Fibroblast of the aortic adventitia (primary cell): ENCODE data around the gene SH3GL3. TPM values are rescaled to one million over a fixed set of nuclear protein-coding genes. Genes with fewer than 3 reads are reported as not detected.

ENCODE experiments used
- DNase-seq: peaks from one replicate; pipeline ENCODE4 v3.0.0-alpha.2; 2010; ENCODE audit warnings: low read depth
- H3K4me3 ChIP-seq: 2 replicates; pipeline ENCODE4 v1.5.1; 2011; ENCODE audit warnings: low read depth, mild to moderate bottlenecking, control low read depth, low read length, moderate library complexity
- CTCF ChIP-seq: IDR thresholded peaks from 2 replicates; pipeline ENCODE4 v1.5.1; 2011; ENCODE audit warnings: mild to moderate bottlenecking, low read length, control low read depth, inconsistent platforms; ENCODE audit not compliant: insufficient read depth
- total RNA-seq: library from RNA; depleted of rRNA; stranded (reverse); fragments of >200 nt; gene quantifications from 2 replicates; pipeline ENCODE4 v1.2.3, GENCODE V29; 2012; ENCODE audit warnings: low replicate concordance

SH3GL3 gene
- total RNA-seq, 1 donor, result 0.09 TPM

GRCh38 chr15:83422541-83422940, 24.6 kb upstream of the SH3GL3 start:
- no peak for DNase-seq
- H3K4me3 ChIP-seq, result no peak overlapping the region
- no peak for TF ChIP-seq CTCF

- TF ChIP-seq CTCF, result no peak
- DNase-seq, result no peak
- H3K4me3 ChIP-seq, result no peak overlapping the region
Measured at GRCh38 chr15:83424101-83424500, 23.0 kb upstream of the SH3GL3 start.

- TF ChIP-seq CTCF, result no peak
- no peak for DNase-seq
- no peak overlapping the region for H3K4me3 ChIP-seq
Measured at GRCh38 chr15:83430441-83430840, 16.7 kb upstream of the SH3GL3 start.

- no peak overlapping the region for H3K4me3 ChIP-seq
- DNase-seq, result no peak
- no peak for TF ChIP-seq CTCF
Measured at GRCh38 chr15:83431521-83431920, 15.6 kb upstream of the SH3GL3 start.

- TF ChIP-seq CTCF, result no peak
- no peak overlapping the region for H3K4me3 ChIP-seq
- DNase-seq, result no peak
Measured at GRCh38 chr15:83435202-83435601, 11.9 kb upstream of the SH3GL3 start.

- no peak for TF ChIP-seq CTCF
- DNase-seq, result no peak
- no peak overlapping the region for H3K4me3 ChIP-seq
Measured at GRCh38 chr15:83435782-83436181, 11.4 kb upstream of the SH3GL3 start.

- no peak overlapping the region for H3K4me3 ChIP-seq
- peak; percentile 67 for DNase-seq
- TF ChIP-seq CTCF, result peak; percentile 71
Measured at GRCh38 chr15:83436513-83437158, 10.5 kb upstream of the SH3GL3 start.
